Activated naive CD8-positive, alpha-beta T cell (primary cell): ENCODE measurements around the gene NETO1.

ENCODE experiments used
- H3K27ac Mint-ChIP-seq: one replicate; pipeline ENCODE4 v1.8.0; 2021; ENCODE audit warnings: mixed read lengths
- H3K27me3 Mint-ChIP-seq: one replicate; pipeline ENCODE4 v1.8.0; 2021; ENCODE audit warnings: mixed read lengths
- H3K36me3 Mint-ChIP-seq: one replicate; pipeline ENCODE4 v1.8.0; 2021; ENCODE audit warnings: mixed read lengths
- H3K4me1 Mint-ChIP-seq: one replicate; pipeline ENCODE4 v1.8.0; 2021; ENCODE audit warnings: low read depth, mixed read lengths
- H3K4me3 Mint-ChIP-seq: one replicate; pipeline ENCODE4 v1.8.0; 2021; ENCODE audit warnings: mild to moderate bottlenecking, mixed read lengths
- H3K9me3 Mint-ChIP-seq: one replicate; pipeline ENCODE4 v1.8.0; 2021; ENCODE audit warnings: low read depth, mixed read lengths

The NETO1 gene

DNA sequence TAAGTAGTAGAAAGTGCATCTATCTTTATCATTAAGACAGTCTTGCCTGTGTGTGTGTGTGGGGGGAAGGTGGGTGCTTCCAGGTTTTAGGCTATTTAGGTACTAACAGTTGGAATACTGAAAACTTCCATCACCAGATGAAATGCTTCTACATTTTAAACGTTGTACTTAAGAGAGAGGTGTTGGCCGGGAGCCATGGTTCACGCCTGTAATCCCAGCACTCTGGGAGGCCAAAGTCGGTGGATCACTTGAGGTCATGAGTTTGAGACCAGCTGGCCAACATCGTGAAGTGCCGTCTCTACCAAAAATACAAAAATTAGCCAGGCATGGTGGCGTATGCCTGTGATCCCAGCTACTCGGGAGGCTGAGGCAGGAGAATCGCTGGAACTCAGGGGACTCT lies 4.0 kb downstream of the NETO1 start:
- no peak overlapping the region for H3K27ac Mint-ChIP-seq
- no peaks in the 10 kb centered on the region for H3K36me3 Mint-ChIP-seq
- no peaks in the 10 kb centered on the region for H3K9me3 Mint-ChIP-seq
- no peak overlapping the region for H3K4me3 Mint-ChIP-seq
- H3K27me3 Mint-ChIP-seq: peaks cover 10% of the 10 kb centered on the region
- H3K4me1 Mint-ChIP-seq: peaks cover 3% of the 10 kb centered on the region

- Mint-ChIP-seq H3K4me3 (no peak overlapping the region), H3K27ac (no peak overlapping the region), H3K27me3 (no peaks in the 10 kb centered on the region), H3K36me3 (no peaks in the 10 kb centered on the region), H3K4me1 (no peaks in the 10 kb centered on the region), H3K9me3 (no peaks in the 10 kb centered on the region)
Observed at GRCh38 chr18:72859088-72859487, 8.7 kb downstream of the NETO1 start.

DNA sequence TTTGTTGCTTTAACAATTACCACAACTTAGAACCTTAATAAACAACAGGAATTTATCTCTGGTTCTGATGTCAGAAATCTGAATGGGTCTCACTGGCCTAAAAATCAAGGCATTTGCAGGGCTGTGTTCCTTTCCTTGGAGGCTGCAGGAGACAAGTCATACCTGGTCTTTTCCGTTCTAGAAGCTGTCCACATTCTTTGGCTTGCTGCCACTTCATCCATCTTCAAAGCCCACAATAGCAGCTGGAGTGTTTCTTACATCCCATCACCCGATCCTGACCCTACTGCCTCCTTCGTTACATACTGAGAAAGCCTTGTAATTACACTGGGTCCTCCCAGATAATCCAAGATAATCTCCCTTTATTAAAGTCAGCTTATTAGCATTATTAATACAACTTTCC lies 18.1 kb downstream of the NETO1 start:
- no peaks in the 10 kb centered on the region for H3K4me1 Mint-ChIP-seq
- H3K27ac Mint-ChIP-seq: no peak overlapping the region

GRCh38 chr18:72848503-72849237 lies 19.1 kb downstream of the NETO1 start:
- Mint-ChIP-seq H3K9me3 (peaks cover 5% of the 10 kb centered on the region), H3K4me1 (no peaks in the 10 kb centered on the region), H3K27ac (no peak overlapping the region), H3K4me3 (no peak overlapping the region), H3K27me3 (no peaks in the 10 kb centered on the region), H3K36me3 (no peaks in the 10 kb centered on the region)

More for the DNA sequence above, 18.1 kb downstream of the NETO1 start:
- Mint-ChIP-seq H3K4me3 (no peak overlapping the region), H3K9me3 (peaks cover 5% of the 10 kb centered on the region), H3K27me3 (no peaks in the 10 kb centered on the region), H3K36me3 (no peaks in the 10 kb centered on the region)

- Mint-ChIP-seq H3K27me3 (peaks cover 1% of the 10 kb centered on the region), H3K27ac (no peak overlapping the region), H3K4me3 (no peak overlapping the region), H3K9me3 (peaks cover 10% of the 10 kb centered on the region), H3K4me1 (no peaks in the 10 kb centered on the region), H3K36me3 (no peaks in the 10 kb centered on the region)
Observed at GRCh38 chr18:72847771-72848170, 20.0 kb downstream of the NETO1 start.

- Mint-ChIP-seq H3K4me1 (no peaks in the 10 kb centered on the region), H3K27me3 (peaks cover 1% of the 10 kb centered on the region), H3K4me3 (no peak overlapping the region), H3K27ac (no peak overlapping the region), H3K9me3 (peaks cover 11% of the 10 kb centered on the region), H3K36me3 (no peaks in the 10 kb centered on the region)
Observed at GRCh38 chr18:72846736-72847533, 20.9 kb downstream of the NETO1 start.

DNA sequence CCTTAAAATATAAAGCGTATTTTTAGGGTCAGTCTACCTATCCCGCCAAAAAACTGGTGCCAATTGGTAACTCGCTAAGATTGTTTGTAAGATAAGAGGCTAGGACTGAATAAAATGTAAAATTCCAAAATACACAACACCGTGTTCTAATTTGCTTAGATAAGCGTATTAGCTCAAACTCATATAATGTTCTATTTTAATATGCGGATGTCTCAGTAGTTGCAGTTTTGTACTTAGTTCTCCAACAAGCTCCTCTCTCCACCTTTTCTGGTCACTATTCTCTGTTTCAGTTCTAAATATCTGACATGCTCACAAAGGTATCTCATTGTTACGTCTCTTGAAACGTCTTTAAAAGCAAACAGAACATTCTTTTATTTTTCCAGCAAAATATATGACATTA lies 24.0 kb downstream of the NETO1 start:
- Mint-ChIP-seq H3K4me1 (no peaks in the 10 kb centered on the region), H3K9me3 (peaks cover 11% of the 10 kb centered on the region), H3K4me3 (no peak overlapping the region), H3K27ac (no peak overlapping the region), H3K27me3 (peaks cover 1% of the 10 kb centered on the region), H3K36me3 (no peaks in the 10 kb centered on the region)

GRCh38 chr18:72840109-72840508 lies 27.7 kb downstream of the NETO1 start:
- Mint-ChIP-seq H3K27ac (no peak overlapping the region), H3K9me3 (peaks cover 9% of the 10 kb centered on the region), H3K4me1 (no peaks in the 10 kb centered on the region), H3K36me3 (no peaks in the 10 kb centered on the region), H3K4me3 (no peak overlapping the region), H3K27me3 (peaks cover 1% of the 10 kb centered on the region)

DNA sequence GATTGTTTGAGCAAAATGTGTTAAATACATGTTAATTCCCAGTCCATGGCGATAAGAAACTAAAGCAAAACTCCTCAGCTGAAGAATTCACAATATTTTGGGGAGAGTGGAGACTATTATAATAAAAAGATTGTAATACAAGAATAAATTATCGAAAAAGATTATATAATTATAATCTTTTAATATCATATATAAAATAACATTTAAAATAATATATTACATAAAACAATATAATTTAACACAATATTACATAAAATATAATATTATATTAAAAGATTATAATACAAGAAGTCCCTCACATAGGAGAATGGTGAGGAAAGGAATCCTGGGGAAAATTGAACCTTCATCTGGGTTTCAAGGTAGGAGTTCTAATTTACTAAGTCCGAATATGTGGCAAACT lies 33.1 kb downstream of the NETO1 start:
- peaks cover 10% of the 10 kb centered on the region for H3K9me3 Mint-ChIP-seq
- no peaks in the 10 kb centered on the region for H3K36me3 Mint-ChIP-seq
- H3K27me3 Mint-ChIP-seq: no peaks in the 10 kb centered on the region
- H3K27ac Mint-ChIP-seq: no peak overlapping the region
- no peaks in the 10 kb centered on the region for H3K4me1 Mint-ChIP-seq
- H3K4me3 Mint-ChIP-seq: no peak overlapping the region

DNA sequence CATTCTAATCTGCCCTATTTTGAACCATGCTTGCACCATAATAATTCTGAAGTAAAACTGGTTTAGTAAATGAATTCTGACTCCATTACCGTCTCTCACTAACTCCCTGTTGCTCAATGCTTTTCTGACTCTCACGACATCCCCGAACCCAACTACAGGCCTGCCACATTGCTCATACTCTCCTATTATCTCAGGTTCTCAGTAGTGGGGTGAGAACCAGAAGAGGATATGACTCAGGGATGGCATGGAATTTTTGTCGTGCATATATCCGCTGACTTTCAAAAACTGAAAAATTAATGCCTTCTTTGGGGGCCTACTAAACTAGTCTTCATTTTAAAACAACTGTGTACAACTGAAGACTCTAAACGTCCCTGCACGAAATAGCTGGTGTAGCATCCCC lies 34.3 kb downstream of the NETO1 start:
- no peaks in the 10 kb centered on the region for H3K27me3 Mint-ChIP-seq
- no peaks in the 10 kb centered on the region for H3K36me3 Mint-ChIP-seq
- no peak overlapping the region for H3K27ac Mint-ChIP-seq
- no peaks in the 10 kb centered on the region for H3K4me1 Mint-ChIP-seq
- peaks cover 10% of the 10 kb centered on the region for H3K9me3 Mint-ChIP-seq
- no peak overlapping the region for H3K4me3 Mint-ChIP-seq

- Mint-ChIP-seq H3K9me3 (peaks cover 8% of the 10 kb centered on the region), H3K4me1 (no peaks in the 10 kb centered on the region), H3K36me3 (no peaks in the 10 kb centered on the region), H3K27ac (no peak overlapping the region), H3K4me3 (no peak overlapping the region), H3K27me3 (no peaks in the 10 kb centered on the region)
Observed at GRCh38 chr18:72830109-72830508, 37.7 kb downstream of the NETO1 start.

GRCh38 chr18:72828601-72829000 lies 39.2 kb downstream of the NETO1 start:
- H3K4me3 Mint-ChIP-seq: no peak overlapping the region
- no peaks in the 10 kb centered on the region for H3K27me3 Mint-ChIP-seq
- H3K27ac Mint-ChIP-seq: no peak overlapping the region
- no peaks in the 10 kb centered on the region for H3K4me1 Mint-ChIP-seq
- peaks cover 8% of the 10 kb centered on the region for H3K9me3 Mint-ChIP-seq
- no peaks in the 10 kb centered on the region for H3K36me3 Mint-ChIP-seq

GRCh38 chr18:72826736-72827135 lies 41.1 kb downstream of the NETO1 start:
- H3K36me3 Mint-ChIP-seq: no peaks in the 10 kb centered on the region
- no peak overlapping the region for H3K27ac Mint-ChIP-seq
- H3K27me3 Mint-ChIP-seq: no peaks in the 10 kb centered on the region
- H3K9me3 Mint-ChIP-seq: peaks cover 3% of the 10 kb centered on the region
- no peak overlapping the region for H3K4me3 Mint-ChIP-seq
- no peaks in the 10 kb centered on the region for H3K4me1 Mint-ChIP-seq

DNA sequence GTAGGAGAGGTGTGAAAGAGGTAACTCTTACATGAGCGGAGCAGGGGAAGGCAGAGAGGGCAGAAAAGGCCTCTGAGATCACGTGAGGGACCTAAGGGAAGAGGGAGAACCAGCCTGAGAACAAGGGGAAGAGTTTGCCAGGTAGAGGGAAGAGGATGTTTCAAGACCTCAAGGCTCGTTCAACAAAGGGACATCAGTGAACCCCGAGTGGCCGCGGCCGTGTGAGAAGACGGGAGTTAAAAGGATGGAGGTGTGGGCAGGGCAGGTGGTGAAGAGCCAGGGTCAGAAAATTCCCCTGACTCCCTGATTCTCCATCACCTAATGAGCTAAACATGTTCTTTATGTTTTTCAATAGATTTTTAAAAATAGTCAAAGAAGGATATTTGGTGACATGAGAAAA lies 44.4 kb downstream of the NETO1 start:
- no peaks in the 10 kb centered on the region for H3K27me3 Mint-ChIP-seq
- no peak overlapping the region for H3K27ac Mint-ChIP-seq
- no peaks in the 10 kb centered on the region for H3K36me3 Mint-ChIP-seq
- no peaks in the 10 kb centered on the region for H3K4me1 Mint-ChIP-seq
- no peak overlapping the region for H3K4me3 Mint-ChIP-seq
- H3K9me3 Mint-ChIP-seq: no peaks in the 10 kb centered on the region

DNA sequence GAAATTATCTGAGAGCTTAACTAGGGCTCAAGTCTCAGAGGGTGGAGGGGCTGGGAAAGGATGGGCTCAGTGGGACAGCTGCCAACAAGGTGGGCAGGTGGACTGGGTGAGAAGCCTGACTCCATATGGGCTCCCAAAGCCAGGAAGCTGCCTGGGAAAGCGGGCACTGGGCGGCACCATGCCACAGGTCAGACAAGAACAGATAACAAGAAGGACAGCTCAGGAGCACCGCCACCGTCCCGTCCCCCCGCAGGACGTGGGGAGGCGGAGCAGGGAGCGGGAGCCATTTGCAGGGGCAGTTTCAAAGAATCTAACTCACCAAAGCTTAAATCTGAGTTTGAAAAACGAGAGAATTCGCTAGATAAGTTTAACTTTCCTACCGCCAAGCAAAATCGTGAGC lies 45.6 kb downstream of the NETO1 start:
- Mint-ChIP-seq H3K9me3 (no peaks in the 10 kb centered on the region), H3K36me3 (no peaks in the 10 kb centered on the region), H3K27ac (no peak overlapping the region), H3K4me3 (no peak overlapping the region), H3K4me1 (no peaks in the 10 kb centered on the region), H3K27me3 (no peaks in the 10 kb centered on the region)

- H3K4me1 Mint-ChIP-seq: no peaks in the 10 kb centered on the region
- no peaks in the 10 kb centered on the region for H3K9me3 Mint-ChIP-seq
- H3K27ac Mint-ChIP-seq: no peak overlapping the region
- no peak overlapping the region for H3K4me3 Mint-ChIP-seq
- no peaks in the 10 kb centered on the region for H3K27me3 Mint-ChIP-seq
- no peaks in the 10 kb centered on the region for H3K36me3 Mint-ChIP-seq
Observed at GRCh38 chr18:72820571-72820970, 47.2 kb downstream of the NETO1 start.
